ENCODE data around the gene AGER.
"Not testable (repeated sequence)": the region's sequence is repeated elsewhere in the genome, so short reads cannot be mapped to it uniquely, and the experiment has no call there.

Gene AGER

DNA sequence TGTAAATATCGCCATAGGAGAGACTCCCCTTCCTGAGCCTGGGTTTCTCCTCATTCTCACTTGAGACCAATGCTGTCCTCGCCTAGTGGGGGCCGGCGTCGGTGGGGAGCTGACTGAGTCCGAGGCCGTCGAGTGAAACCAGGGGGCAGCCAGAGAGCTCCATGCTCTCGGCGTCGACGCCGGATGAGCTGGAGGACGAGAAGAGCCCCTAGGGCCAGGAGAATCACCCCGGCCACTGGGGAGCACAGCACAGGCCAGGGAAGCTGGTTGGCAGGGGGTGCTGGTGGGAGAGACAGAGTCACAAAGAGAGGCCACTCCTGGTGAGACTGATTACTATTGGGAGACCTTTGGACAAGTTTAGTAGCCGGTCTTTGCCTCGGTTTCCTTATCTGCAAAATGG lies 14.8 kb upstream of the AGER start:
- no peak for DNase-seq (ENCODE audit: low read depth in 2 of 2)

DNA sequence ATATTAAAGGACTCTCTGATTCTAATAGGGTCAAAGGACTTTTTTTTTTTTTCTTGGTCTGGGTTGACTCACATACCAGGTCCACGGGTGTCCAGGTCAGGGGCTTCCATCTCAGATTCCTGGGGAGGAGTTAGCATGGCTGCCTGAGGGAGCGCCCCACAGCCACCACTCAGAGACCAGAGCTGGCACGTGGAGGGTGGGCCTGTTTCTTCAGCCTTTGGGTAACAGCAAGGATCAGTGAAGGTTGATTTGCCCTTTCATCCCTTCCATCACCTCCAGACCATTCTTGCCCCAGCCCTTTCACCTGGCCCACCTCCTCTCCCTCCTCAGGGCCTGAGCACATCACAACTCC lies 14.3 kb upstream of the AGER start:
- DNase-seq (ENCODE audit: low read depth in 2 of 2) = no peak

DNA sequence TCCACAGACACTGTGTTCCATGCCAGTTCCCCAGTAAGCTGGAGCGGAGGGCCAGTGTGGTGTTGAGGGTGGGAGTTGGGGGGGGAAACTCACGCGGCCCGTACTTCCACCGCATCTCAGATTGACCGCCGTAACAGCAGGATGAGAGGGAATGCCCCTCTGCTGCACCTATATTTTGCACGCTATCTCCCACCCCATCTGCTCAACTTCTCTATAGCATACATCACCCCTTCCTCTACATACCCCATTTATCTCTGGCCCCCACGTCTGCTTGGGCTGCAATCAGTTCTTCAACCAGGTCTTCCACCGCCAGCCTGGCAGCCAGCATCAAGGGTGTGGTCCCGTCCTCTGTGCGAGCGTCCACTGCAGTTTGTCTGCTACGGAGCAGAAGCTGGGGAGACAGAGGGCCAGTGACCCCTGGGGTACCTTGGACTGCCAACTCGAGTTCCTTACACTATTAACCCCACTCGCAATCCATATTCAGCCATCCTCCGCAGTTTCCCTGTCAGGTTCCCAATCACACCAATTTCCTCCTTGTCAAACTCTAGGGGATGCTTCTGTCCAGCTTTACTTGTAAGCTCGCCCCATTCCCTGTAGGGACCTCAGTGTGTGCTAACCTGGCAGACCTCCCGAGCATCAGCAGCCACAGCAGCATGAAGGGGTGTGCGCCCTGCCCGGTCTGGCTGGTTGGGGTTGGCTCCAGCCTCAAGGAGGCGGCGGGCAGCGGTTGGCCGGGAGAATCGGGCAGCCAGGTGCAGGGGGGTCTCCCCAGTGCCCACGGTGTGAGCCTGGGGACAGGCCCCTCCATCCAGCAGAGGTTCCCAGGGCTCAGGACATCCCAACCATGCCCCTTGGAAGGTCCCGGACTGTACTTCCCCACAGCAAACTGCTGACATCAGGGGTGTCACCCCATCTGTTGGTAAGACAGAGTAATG lies 12.9 kb upstream of the AGER start:
- DNase-seq (ENCODE audit: low read depth in 2 of 2) = no peak

DNA sequence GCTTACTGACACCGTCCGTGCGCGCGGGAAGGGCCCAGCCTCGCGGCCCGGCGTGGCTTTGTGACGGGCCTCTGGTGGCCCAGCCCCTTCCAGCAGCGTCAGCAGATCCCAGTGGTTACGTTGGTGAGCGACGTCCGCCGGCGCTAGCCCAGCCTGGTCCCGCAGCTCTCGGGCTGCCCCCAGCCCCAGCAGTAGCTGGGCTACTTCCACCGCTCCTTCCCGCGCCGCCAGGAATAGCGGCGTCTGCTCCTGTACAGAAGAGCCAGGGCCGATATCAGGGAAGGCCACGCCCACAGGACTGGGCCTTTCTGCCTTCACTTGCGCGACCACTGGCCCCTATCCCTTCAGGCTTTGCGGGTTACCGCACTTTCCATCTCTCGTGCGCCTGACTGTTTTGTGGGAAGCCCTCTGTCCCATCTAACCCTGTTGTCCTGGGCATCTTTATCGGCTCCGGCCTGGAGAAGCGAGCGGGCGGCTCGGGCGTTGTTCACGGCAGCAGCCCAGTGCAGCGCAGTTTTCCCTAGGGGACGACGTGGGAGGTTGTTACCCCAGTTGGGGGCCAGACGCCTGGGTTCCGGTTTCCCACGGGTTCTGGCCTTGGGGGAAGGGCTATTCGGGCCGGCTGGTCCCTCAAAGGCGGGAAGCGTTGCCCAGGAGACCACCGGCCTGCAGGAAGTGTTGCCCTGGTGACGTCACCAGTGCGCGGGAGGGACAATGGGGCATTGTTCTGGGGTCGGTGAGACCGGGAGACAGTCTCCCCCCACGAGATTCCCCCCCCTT lies 12.0 kb upstream of the AGER start:
- DNase-seq (ENCODE audit: low read depth in 2 of 2) = peak; percentile 53 to 59

DNA sequence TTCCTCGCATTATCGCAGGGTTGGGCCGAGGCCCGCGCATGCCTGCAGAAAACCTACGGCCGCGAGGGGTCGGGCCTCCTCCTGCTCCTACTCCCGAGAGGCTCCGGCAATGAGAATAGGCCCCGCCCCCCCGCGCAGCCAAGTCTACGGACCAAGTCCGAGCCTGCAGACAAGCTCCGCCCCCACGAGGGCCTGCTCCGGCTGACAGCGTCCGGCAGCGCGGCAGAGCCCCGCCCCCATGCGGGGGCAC lies 11.5 kb upstream of the AGER start:
- peak; percentile 99 for DNase-seq (ENCODE audit: low read depth in 2 of 2)

DNA sequence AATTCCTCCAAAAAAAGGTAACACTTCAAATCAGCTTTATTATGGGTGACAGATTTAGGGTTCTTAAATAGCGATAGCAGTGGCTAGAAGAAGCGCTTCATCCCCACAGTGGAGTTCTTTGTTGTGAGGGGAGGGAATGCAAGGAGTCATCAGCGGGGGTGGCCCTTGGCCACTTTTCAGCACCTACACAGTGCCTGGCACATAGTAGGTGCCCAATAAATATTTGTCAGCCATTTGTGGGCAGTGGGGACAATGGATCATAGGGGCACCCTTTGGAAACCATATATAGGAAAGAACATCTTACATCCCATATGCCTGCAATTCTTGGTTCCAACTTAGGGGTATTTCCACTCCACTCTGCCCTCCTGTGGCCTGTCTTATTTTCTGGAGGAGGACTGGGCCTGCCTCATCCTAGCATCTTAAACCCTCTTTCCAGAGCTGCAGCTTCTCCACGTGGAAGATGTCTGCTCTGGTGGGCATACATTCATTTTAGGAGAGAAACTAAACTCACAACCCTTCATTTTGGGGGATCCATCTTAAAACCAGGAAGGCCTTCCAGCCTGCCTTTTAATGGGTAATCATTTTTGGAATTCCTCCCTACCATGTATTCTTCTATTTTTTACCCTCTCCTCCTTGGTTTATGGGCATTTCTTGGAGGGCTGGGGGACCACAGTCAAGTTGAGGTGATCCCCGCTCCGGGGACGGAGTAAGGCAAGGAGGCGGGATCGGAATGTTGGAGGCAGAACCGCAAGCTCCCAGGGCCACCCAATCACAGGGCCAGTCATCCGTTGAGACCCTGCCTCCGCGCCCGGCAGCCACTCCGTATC lies 11.0 kb upstream of the AGER start:
- DNase-seq (ENCODE audit: low read depth in 2 of 2) = peak in 1 of 2 experiments; percentile 26

DNA sequence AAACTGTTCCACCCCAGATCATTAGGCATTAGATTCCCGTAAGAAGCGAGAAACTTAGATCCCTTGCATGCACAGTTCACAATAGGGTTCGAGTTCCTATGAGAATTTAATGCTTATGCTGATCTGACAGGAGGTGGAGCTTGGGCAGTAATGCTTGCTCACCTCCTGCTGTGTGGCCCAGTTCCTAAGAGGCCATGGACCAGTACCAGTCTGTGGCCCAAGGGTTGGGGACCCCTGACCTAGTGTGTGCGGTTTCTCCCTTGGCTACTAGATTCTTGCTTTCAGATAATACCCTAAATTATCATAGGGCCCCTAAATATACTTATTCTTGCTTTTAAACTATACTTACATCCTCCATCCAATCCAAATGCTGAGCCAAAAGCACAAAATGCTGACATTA lies 10.3 kb upstream of the AGER start:
- no peak for DNase-seq (ENCODE audit: low read depth in 2 of 2)

DNA sequence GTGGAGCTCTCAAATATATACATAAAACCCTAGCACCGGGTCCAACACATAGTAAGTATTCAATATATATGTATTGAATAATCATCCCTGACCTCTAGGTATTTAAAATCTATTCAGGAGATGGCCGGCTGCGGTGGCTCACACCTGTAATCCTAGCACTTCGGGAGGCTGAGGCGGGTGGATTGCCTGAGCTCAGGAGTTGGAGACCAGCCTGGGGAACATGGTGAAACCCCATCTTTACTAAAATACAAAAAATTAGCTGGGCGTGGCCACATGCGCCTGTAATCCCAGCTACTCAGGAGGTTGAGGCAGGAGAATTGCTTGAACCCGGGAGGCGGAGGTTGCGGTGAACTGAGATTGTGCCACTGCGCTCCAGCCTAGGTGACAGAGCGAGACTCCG lies 9.0 kb upstream of the AGER start:
- not testable (repeated sequence) for DNase-seq (ENCODE audit: low read depth in 2 of 2)

DNA sequence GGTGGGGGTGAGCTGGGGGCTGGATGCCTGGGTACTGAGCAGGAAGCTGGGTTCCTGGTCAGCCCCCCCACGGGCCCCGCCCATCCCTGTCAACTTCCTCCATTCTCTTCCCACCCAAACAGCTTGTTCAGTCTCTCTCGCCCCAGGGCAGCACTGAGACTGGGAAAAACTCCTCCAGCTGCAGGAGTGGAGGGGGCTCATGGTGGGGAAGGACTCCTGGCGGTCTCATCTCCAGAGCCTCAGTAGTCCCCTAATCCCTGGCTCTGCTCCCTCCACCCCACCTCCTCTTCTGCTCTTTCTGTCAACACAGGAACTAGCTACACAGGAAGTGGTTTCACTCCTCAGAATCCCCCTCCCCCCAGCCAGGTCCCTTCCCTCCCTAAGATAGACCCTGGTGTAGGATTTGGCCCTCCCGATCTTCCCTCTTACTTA lies 8.6 kb upstream of the AGER start, which contains the start of gene GPSM3:
GPSM3 (minus strand) TSS at position 36 of the 432 bp plus-strand sequence. CDS start 130 bp downstream, outside the sequence.
- peak; percentile 36 to 37 for DNase-seq (ENCODE audit: low read depth in 2 of 2)

DNA sequence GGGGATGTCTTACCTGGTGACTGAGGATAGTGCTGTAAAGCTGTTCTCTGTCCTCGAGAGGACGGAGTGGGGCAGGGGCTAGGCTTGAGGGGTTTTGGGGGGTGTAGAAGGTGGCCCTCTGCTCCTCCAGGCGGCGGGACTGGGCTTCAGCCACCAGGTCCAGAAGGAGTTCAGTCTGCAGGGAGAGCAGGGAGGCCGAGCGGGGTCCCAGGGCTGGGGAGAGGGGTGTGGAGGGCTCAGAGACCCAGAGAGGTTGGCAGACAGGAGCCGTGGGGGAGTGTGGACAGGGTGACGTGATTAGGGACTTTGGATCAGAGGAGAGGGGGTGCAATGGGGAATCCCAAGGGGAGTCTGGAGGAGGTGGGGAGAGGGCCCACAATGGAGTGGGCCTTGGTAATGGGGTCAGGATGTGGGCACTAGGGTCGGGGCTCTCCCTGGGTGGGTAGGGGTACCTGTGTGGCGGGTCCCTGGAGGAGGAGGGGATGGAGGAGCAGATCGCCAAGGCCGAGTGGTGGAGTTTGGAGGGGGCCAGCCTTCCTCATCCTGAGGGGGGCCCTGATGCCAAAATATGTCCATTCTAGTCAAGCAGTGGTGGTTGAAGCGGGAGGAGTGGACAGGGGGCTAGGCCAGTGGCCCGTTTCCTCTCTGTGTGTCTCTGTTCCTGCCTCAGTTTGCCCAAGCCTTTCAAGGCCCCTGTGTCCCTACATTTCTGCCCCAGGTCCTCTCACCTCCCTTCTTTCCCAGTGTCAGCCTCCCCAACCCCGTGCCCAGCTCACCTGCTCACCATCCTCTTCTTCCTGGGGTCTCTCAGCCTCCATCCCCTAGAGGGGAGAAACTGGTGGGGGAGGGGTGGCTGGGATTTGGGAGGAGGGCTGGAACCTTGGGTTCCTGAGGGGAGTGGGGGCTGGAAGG lies 7.9 kb upstream of the AGER start:
- DNase-seq (ENCODE audit: low read depth in 2 of 2) = no peak

DNA sequence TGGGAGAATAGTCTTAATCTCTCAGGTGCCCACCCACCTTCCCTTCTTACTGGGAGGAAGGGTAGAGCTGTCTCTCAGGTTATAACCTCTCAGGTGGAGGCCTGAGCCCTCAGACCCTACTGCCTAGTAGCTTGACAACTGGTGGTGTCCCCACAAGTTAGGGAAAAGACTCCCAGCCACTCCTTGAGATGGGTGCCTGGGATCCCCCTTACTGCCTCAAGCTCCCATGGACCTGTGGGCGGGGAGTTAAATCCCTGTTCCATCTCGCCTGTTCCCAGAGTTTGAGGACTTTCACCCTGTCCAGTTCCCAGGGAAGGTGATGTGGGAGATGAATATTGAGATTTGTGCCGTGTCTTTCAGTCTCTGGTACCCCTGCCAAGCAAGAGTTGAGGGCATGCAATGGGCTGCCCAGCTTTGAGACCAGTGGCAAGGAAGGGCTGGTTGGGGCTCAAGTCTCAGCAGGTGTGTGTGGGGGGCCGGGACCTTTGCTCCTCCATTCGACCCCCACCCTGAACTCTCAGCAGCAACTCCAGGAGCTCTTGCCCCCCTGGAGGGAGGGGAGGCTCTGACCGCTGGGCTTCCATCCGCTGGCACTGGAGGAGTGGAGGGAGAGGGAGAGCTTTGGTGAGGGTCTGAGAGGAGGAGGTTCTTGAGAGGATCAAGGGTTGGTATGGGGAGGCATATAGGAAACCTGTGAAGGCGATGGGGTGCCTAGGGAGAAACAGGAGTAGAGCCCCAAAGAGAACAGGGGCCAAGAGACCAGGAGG lies 7.0 kb upstream of the AGER start:
- DNase-seq (ENCODE audit: low read depth in 2 of 2) = no peak

DNA sequence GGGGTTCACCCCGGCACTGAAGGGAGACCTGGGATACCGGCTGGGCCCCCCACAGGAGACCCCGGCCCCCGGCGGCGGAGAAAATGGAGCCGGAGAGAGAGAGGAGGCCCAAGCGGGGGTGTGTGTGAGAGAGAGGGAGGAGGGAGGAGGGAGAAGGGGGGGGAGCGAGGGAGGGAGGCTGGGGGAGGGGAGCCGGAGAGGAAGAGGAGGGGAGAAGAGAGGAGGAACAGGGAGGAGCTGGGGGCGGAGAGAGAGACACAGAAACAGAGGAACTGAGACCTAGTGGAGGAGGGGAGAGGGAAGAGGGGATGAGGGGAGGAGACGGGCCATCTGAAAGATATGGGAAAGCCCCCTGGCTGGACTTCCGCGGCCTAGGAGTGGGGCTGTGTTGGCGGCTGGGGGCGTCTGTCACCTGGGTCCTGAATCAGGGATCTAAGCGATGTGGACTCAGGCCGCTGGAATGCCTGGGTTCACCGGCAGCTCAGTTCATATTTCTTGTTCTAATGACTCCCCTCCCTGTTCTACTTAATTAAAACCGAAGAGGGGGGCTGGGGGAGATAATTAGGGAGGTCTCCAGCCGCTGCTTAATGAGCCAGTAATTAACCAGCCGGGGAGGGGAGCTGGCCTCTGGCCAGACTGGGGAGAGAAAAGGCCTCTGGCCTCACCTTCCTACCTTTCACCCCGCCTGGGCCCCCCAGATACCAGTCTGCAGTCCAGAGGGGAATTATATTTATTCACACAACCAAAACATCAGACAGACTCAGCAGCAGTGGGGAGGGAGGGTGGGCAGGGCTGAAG lies 6.2 kb upstream of the AGER start, which contains the start of gene PBX2:
PBX2 (minus strand) TSS at position 149 of the 798 bp plus-strand sequence. CDS start 287 bp downstream, outside the sequence.
- DNase-seq (ENCODE audit: low read depth in 2 of 2) = peak; percentile 85 to 87

DNA sequence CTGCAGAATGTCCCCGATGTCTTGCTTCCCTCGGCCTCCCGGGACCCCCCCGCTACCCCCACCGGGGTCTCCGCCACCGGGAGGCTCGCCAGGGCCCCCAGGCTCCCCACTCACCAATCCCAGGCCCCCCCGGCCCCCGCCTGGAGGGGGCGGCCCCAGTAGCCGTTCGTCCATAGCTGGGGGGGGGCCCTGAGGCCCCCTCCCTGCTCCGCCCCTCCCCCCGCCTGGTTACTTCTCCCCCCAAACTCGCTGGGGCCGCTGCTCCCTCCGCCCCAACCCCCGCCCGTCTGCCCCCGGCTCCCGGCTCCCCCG lies 5.6 kb upstream of the AGER start:
- DNase-seq (ENCODE audit: low read depth in 2 of 2) = no peak

DNA sequence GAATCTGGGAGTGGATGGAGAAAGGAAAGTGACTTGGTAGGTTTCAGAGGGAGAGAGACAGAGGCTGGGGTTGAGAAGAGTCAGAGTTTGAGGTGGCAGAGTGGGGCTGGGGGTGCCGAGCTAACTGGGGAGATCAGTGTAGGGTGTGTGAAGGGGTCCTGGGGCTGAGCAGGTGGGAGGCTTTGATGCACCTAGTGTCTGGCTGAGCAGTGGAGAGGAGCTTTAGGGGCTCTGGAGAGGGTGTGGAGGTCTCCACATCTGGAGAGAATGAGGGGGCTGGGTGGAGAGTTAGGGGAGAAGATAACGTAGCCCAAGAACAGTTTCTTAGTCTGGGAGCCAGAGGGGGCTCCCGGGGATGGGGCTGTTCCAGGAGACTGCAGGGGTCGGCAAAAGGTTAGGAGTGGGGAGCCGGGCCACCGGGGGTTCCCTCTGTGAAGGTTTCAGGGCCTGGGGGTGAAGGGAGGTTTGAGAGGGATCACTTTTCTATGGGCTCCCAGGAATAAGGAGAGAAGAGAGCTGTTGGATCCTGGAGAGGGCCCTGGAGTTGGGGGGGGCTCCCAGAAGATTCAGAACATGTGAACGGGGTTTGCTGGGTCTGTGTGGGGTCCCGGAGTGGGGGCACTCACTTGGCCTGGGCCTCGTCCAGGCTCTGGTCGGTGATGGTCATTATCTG lies 5.2 kb upstream of the AGER start:
- DNase-seq (ENCODE audit: low read depth in 2 of 2) = no peak

DNA sequence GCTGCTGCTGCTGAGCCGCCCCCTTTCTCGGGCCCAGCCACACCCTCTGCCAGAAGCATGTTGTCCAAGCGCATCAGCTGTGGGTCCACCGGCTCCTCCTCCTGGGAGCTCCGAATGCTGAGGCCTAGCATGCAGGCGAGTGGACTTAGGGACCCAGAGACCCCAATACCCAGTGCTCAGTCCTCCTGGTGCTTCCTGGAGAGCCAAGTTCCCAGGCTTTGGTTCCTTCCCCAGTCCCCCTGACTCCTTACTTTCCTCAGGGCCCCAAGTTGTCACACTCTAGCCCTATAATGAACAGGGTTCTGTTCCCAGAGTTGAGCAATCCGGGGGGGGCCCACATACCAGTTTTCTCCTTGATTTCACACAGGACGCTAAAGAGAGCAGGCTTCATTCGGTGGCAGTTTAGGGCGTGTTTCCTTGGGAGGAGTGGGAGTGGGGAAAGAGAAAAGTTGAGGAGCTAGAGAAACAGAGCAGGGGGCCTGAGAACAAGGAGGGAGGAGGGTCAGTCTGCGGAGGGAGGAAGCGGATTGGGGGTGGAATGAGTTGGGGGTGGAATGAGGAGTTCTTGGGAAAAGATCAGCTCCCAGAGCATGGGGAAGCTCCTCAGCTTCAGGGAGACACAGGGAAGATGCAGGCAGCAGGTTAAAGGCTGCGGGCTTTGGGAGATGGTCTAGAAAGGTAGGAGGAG lies 4.5 kb upstream of the AGER start:
- DNase-seq (ENCODE audit: low read depth in 2 of 2) = no peak

DNA sequence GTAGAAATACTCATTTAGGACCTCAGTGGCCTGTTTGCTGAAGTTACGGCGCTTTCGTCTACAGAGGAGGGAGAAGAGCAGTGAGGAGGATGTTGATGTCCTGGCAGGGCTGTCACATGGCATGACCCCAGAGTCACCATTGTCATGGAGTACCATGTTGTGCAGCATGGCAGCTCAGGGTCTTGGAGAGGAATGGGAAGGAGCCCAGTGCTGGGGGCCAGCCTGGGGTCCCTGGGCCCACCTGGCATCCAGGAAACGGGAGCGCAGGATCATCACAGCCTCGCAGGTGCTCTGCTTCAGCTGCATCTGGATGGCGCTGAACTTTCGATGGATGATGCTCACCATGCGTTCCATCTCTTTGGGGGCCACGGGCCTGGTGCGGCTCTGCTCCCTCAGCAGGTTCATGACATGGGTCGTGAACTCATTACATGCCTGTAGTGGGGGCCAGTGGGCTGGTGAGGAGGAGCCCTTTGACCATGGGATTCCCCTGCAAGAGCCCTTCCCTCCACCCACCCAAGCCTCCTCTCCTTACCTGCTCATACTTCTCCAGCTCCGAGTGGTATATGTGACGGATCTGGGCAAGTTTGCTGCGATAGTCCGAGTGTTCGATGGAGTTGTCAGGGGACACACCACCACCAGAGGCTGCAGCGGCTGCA lies 3.8 kb upstream of the AGER start:
- DNase-seq (ENCODE audit: low read depth in 2 of 2) = not testable (repeated sequence)

DNA sequence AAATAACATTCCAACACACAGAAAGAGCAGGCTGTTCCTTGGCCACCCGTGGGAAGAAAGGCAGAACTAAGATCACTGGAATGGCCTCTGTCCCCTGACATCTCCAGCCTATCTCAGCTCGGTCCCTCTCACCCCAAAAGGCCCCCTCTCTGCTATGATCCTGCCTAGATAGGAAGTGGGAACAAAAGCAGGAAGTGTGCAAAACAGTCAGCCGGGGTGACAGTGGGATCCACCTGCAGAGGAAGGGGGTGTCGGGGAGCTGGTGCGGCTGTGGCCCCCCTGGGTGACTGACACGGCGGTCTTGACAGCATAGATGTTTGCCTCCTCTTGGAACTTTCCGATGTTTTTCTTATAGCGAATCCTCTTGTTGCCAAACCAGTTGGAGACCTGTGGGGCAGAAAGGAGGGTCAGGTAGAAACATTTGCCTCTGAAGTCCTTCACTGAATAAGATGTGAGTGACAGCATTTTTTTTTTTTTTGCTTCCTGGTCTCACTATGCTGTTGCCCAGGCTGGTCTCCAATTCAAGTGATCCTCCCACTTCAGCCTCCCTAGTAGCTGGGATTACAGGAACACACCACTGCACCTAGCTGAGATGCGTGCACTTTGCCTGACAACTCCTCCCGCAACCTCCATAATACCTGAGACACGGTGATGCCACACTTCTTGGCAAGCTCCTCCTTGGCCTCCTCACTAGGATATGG lies 3.1 kb upstream of the AGER start:
- DNase-seq (ENCODE audit: low read depth in 2 of 2) = no peak
